AG10803 (cell line): Measurements from ENCODE around the gene GDPD3.

Source experiments
- DNase-seq: peaks from one replicate; pipeline ENCODE4 v3.0.0; 2010; ENCODE audit warnings: low read depth
- H3K4me3 ChIP-seq: 2 replicates; pipeline ENCODE4 v1.5.1; 2011; ENCODE audit warnings: mild to moderate bottlenecking, low read length, control low read depth
- CTCF ChIP-seq: conservative IDR thresholded peaks from 2 replicates; pipeline ENCODE4 v1.5.1; 2011; ENCODE audit warnings: mild to moderate bottlenecking, low read length, control low read depth, inconsistent platforms

The GDPD3 gene

GRCh38 chr16:30060836-30061554, 52.3 kb downstream of the GDPD3 start:
- no peak for TF ChIP-seq CTCF
- H3K4me3 ChIP-seq: no peak overlapping the region
- no peak for DNase-seq

GRCh38 chr16:30060346-30060745, 53.0 kb downstream of the GDPD3 start:
- no peak overlapping the region for H3K4me3 ChIP-seq
- no peak for TF ChIP-seq CTCF
- DNase-seq: no peak

GRCh38 chr16:30054959-30055553, 58.3 kb downstream of the GDPD3 start:
- peak; percentile 55 for TF ChIP-seq CTCF
- DNase-seq: no peak
- H3K4me3 ChIP-seq: no peak overlapping the region
